DMS 273 (cell line): ENCODE results near the gene PIP5K1A.

Source experiments
- DNase-seq: peaks from one replicate; lab custom pipeline; 2025; ENCODE audit not compliant: unreplicated experiment; lab: John Stamatoyannopoulos, UW

Gene PIP5K1A

GRCh38 chr1:151287341-151287699 is 89.0 kb downstream of the PIP5K1A start:
- DNase-seq, result no peak

- DNase-seq, result no peak
Measured at GRCh38 chr1:151287767-151288500, 89.6 kb downstream of the PIP5K1A start.

- no peak for DNase-seq
Measured at GRCh38 chr1:151288502-151288901, 90.2 kb downstream of the PIP5K1A start.

DNA sequence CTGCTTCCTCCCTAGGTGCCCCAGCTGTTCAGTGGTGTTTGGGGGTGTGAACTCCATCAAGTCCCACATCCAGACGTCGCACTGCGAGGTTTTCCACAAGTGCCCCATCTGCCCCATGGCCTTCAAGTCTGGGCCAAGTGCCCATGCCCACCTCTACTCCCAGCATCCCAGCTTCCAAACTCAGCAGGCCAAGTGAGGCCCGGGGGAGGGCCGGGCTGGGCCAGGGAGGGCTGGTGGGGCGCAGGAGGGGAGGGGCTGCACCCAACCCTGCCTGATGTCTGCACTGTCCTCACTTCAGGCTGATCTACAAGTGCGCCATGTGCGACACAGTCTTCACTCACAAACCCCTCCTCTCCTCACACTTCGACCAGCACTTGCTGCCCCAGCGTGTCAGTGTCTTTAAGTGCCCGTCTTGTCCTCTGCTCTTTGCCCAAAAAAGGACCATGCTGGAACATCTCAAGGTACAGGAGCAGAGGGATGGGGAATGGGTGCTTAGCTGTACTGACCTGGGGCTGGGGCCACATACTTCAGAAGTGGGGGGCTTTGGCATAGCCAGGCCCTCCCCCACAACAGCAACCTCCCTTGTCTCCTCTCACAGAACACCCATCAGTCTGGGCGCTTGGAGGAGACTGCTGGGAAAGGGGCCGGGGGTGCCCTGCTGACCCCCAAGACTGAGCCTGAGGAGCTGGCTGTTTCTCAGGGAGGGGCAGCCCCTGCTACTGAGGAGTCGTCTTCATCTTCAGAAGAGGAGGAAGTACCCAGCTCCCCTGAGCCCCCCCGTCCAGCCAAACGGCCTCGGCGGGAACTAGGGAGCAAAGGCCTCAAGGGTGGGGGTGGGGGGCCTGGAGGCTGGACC is 91.0 kb downstream of the PIP5K1A start:
- no peak for DNase-seq

- no peak for DNase-seq
Measured at GRCh38 chr1:151289991-151290708, 91.8 kb downstream of the PIP5K1A start.

- DNase-seq, result no peak
Measured at GRCh38 chr1:151290709-151291303, 92.5 kb downstream of the PIP5K1A start.

DNA sequence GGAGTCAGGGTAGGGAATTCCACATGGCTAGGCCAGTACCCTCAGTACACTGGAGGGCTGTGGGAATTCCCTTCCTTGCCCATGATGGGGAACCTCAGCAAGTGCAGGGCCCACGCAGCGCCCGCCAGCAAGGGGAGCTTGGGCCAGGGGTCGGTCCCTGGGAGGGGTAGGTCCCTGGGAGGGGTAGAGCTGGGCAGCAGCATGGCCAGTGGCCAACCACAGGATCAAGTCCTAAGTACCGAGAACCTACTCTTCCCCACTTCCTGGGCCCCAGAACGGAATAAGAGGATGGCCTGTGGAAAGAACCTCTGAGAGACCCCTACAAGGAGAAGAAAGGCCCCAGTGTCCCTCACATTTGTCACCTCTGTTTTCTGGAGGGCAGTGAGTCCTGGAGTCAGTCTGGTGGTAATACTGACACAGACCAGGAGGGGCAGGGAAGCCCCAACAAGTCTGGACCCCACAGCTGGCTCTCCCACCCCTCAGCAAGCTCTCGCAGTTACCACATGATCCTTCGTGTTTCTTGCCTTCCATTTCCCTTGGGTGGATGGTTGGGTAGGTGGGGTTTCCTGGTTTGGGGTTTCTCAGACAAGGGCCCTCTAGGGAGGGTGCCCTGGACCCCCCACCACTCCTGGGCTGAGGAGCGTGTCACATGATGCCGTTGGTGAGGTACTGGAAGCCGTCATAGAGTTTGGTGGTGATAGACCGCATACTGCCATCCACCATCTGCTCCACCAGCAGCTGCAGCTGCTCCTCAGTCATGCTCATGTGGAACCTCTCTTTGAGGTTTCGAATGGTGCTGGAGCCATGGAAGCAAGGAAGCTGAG is 94.1 kb downstream of the PIP5K1A start:
- peak; percentile 100 for DNase-seq

DNA sequence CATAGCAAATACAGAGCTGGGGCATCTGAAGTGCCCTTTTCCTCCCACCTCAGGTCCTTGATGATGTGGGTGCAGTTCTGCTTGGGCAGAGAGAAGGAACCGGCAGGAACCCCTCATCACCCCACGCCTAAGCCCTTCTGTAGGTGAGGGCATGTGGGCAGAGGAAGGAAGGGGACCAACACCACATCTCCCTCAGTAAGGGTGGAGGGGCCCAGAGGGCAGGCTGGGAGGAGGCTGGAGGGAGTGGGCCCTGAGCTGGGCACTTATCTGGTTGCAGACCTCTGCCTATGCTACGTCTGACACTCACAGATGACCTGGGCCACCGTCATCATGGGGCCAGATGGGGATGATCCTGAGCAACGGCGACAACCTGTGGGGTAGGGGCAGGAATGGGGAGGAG is 94.7 kb downstream of the PIP5K1A start:
- DNase-seq, result no peak

GRCh38 chr1:151294742-151295462 is 96.5 kb downstream of the PIP5K1A start:
- no peak for DNase-seq
